ENCODE results near the gene SLC4A8.

SLC4A8 gene

DNA sequence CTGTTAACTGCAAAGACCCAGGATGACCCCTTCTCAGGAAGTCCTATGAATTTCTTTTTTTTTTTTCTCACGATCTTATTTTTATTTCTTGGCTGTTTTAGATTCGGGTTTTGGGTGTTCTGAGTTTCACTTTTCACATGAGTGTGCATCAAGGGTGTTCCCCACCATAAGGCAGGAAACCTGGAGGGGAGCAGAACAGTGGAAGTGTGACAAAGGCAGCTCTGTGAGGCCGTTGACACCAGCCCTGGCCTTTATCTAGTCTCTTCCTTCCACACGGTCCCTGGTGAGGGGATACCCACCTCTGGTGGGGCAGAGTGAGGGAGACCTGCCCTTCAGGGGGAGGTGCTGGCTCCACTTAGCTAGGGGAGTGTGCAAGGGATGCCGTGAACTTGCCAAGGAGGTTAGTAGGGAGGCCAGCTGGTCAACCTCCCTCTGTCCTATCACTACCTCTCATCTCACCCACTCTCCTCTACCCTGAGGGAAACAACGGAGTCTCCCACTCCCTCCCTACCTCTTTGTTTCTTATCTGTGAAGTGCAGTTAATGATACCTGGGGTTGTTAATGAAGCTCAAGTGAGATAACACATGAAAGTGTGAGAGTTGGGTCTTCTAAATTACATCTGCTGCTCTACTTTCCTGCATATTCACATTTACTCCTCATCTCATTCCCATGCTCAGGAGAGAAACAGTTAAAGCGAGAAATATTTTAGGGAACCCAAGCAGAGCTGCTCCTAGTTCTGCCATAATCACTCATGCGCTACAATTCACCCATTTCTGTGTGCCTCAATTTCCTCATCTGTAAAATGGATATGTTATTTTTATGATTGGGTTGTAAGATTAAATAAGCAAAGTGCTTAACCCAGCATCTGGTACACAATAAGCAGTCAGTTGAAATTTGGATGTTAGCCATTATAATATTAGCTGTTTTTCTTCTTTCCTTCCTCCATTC lies 29.1 kb upstream of the SLC4A8 start:
- DNase-seq (ENCODE audit: low spot score): no peak

GRCh38 chr12:51397670-51398069 lies 27.0 kb upstream of the SLC4A8 start:
- no peak for DNase-seq (ENCODE audit: low spot score)

GRCh38 chr12:51399891-51400290 lies 24.7 kb upstream of the SLC4A8 start:
- no peak for DNase-seq (ENCODE audit: low spot score)

DNA sequence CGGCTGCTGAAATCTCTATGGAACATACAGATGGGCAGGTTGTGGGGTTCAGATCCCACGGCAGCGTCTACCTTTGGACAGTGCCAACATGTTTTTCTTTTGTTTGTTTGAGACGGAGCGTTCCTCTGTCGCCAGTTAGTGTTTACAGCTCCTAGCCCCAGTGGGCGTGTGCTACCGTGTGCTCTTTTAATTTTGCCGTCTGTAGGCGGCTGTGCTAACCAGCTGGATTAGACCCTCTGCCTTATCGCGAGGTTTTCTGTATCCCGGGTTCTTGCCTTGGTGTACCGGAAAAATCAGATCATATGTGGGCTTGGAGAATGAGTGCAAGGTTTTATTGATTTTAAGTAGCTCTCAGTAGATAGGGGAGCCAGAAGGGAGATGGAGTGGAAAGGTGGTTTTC lies 23.6 kb upstream of the SLC4A8 start:
- no peak for DNase-seq (ENCODE audit: low spot score)

GRCh38 chr12:51401486-51401885 lies 23.1 kb upstream of the SLC4A8 start:
- DNase-seq (ENCODE audit: low spot score): no peak

- no peak for DNase-seq (ENCODE audit: low spot score)
These were observed 22.7 kb upstream of the SLC4A8 start for GRCh38 chr12:51401900-51402299.

- no peak for DNase-seq (ENCODE audit: low spot score)
These were observed 21.5 kb upstream of the SLC4A8 start for GRCh38 chr12:51403159-51403558.

GRCh38 chr12:51403681-51404136 lies 20.9 kb upstream of the SLC4A8 start:
- no peak for DNase-seq (ENCODE audit: low spot score)

- DNase-seq (ENCODE audit: low spot score): no peak
These were observed 20.0 kb upstream of the SLC4A8 start for GRCh38 chr12:51404627-51405026.

DNA sequence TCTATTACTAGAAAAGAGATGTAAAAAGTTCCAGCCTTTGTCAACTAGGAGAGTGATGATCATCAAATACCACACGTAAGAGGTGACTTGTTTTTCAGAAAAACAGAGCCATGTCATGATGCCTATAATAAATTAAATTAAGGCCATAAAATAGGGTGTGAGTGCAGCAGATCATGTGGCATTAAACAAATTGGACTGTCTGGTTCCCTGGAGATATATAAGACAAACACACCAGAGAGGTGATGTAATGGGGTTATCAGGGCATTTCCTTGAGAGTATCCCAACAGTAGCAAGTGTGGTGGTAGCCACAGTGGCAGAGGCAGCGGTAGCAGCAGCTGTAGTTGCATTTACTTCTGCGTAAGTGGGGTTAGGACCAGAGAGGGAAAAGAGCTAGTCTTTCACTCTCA lies 18.8 kb upstream of the SLC4A8 start:
- DNase-seq (ENCODE audit: low spot score): no peak

GRCh38 chr12:51406290-51406689 lies 18.3 kb upstream of the SLC4A8 start:
- DNase-seq (ENCODE audit: low spot score): no peak

- no peak for DNase-seq (ENCODE audit: low spot score)
These were observed 17.8 kb upstream of the SLC4A8 start for GRCh38 chr12:51406859-51407258.

- DNase-seq (ENCODE audit: low spot score): no peak
These were observed 17.0 kb upstream of the SLC4A8 start for GRCh38 chr12:51407604-51408003.

DNA sequence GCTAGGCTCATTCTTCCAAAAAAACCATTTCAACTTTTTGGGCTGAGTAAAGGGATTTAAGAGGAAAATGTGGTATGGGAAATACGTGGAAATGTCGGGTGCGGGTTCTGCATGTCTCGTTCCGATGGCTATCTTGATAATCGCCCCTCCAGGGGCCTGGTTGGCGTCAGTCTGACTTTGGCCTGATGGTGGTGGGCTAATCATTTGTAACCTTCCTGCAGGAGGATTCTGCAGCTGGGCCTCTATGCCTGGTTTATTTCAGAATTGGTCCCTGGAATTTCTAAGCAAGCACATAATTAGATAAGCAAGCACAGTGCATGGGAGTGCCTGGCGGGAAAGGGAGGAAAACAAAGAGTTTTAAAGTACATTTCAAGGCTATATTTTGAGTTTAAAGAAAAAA lies 14.8 kb upstream of the SLC4A8 start:
- DNase-seq (ENCODE audit: low spot score): no peak

DNA sequence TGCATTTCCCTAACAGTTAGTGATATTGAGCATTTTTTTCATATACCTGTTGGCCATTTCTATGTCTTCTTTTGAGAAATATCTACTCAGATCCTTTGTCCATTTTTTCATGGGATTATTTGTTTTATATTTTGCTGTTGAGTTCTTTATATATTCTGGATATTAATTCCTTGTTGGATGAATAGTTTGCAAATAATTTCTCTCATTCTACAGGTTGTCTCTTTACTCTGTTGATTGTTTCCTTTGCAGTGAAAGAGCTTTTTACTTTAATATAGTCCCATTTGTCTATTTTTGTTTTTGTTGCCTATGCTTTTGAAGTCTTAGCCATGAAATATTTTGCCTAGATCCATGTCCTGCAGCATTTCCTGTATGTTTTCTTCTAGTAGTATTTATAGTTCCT lies 11.5 kb upstream of the SLC4A8 start:
- DNase-seq (ENCODE audit: low spot score): no peak

GRCh38 chr12:51413791-51414190 lies 10.8 kb upstream of the SLC4A8 start:
- DNase-seq (ENCODE audit: low spot score): no peak

GRCh38 chr12:51415931-51416330 lies 8.7 kb upstream of the SLC4A8 start:
- no peak for DNase-seq (ENCODE audit: low spot score)

- DNase-seq (ENCODE audit: low spot score): no peak
These were observed 6.8 kb upstream of the SLC4A8 start for GRCh38 chr12:51417826-51418225.

GRCh38 chr12:51419425-51420193 lies 5.0 kb upstream of the SLC4A8 start:
- DNase-seq (ENCODE audit: low spot score): no peak

DNA sequence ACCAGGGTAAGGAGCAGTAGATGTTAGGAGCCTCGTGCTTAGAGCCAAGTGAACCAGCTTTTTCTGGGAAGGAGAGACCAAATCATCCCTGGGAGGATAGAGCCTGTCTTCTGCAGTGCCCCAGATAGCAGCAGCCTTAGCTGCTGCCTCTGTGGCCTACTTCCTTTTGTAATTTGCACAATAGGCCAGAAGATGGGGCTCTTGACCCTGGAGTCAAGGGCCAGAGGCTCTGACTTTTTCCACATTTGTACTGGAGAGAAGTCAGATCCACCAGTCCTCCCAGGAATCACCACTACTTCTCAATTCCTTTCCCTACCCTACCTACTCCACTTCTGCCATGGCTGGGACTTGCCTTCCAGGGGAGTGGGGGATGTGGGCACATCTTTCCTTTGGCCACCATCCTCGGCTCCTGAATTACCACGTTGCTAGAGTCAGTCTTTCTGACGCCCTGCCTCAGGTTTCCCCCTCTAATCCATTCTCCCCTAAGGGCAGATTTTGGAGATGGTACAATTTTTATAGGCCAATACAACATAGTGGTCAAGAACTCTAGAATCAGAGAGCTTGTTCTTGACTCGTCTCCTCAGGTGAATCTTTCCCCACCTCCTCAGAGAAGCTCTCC lies 3.3 kb upstream of the SLC4A8 start:
- peak; percentile 73 for DNase-seq (ENCODE audit: low spot score)

DNA sequence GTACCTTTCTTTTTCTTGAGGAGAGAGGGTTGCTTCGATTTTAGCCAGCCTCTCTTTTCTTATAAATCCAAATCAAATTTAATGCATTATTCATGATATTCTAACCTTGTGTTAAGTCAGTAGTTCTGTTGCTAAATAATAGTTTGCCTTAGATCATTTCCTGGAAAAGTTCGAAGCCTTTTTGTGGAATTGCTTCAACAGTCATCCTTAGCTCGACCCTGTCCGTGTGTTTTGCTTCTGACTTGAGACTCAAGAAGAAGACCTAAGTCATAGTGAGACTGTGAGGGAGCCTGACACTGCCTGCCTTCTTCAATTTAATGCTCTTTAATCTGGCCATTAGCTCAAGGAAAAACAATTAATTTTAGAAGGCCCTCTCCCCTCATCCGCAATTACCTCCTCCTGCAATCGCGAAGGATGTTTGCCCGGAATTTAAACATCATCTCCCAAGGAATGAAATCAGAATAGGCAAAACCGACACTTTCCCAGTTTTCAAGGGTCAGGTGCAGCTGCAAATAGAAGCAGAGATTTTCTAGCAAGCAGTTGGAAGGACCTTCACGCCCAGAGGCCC lies 453 bp upstream of the SLC4A8 start:
- DNase-seq (ENCODE audit: low spot score): no peak

GRCh38 chr12:51428256-51428655 lies 3.6 kb downstream of the SLC4A8 start:
- DNase-seq (ENCODE audit: low spot score): no peak
